ENCODE measurements around the gene ARL2.

The ARL2 gene

DNA sequence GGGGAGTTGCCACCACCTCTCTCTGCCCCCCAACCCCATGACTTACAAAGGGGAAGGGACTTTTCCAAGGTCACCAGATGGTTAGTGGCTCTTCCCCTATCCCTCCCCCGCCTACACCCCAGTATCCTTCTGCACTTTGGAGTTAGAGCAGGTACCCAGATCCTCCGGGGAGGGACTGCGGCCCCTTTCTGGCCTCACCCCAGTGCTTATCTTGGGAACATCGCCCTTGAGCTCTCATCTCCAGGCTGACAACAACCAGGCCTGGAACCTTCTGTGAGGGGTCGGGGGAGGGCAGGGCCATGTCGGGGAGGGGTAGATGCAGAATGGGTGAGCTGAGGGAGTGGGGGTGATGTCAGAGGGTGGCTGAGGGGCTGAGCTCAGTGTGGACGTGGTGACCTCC lies 51.9 kb downstream of the ARL2 start:
- CTCF ChIA-PET, result no interaction called here
- TF ChIP-seq ZNF384 (IDR thresholded peaks at IDR 0.05) (no peak), FOXK2 (IDR thresholded peaks at IDR 0.05) (no peak), CTBP1 (IDR thresholded peaks at IDR 0.05; ENCODE audit: borderline replicate concordance) (no peak), PKNOX1 (IDR thresholded peaks at IDR 0.05) (no peak), LEF1 (IDR thresholded peaks at IDR 0.05; ENCODE audit: borderline replicate concordance) (no peak), ELF4 (IDR thresholded peaks at IDR 0.05) (no peak), TARDBP (IDR thresholded peaks at IDR 0.05) (no peak), L3MBTL2 (conservative IDR thresholded peaks at IDR 0.05) (no peak), FOXM1 (IDR thresholded peaks at IDR 0.05; ENCODE audit: borderline replicate concordance) (no peak), SP1 (IDR thresholded peaks at IDR 0.05) (no peak), SUZ12 (IDR thresholded peaks at IDR 0.05) (no peak), BHLHE40 (IDR thresholded peaks at IDR 0.05; ENCODE audit: borderline replicate concordance) (no peak), ARNT (IDR thresholded peaks at IDR 0.05) (no peak), HDGF (IDR thresholded peaks at IDR 0.05; ENCODE audit: borderline replicate concordance) (no peak), FOXA1 (IDR thresholded peaks at IDR 0.05) (no peak), NFRKB (IDR thresholded peaks at IDR 0.05) (no peak)
- POLR2A ChIA-PET, result interaction anchor here (0.5 kb wide), 1 partner anchor 193 kb away, joined by 3 read pairs; no protein-coding TSS in a partner anchor
- no peak for DNase-seq (ENCODE audit: extremely low spot score)

DNA sequence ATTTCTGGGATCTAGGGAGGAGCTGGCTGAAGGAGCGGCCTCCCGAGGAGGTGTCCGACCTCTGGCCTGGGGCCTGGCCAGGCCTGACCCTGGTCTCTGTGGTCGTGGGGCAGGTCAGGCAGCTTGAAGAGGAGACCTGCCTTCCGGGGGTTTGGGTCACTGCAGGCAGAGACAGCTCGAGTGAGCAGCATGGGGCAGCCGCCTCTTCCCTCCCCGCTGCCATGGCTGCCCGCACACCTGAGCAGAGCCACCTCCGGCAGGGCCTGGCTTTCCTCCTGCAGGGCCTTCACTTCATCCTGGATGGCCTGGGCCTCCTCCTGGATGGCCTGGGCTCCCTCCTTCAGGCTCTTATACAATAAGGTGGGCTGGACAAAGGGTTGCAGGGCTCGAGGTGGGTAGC lies 52.4 kb downstream of the ARL2 start:
- ChIA-PET CTCF (no interaction called here), POLR2A (interaction anchor here (1.3 kb wide), 1 partner anchor 16 kb away, joined by 3 read pairs; no protein-coding TSS in a partner anchor)
- no peak for DNase-seq (ENCODE audit: extremely low spot score)
- no peak for TF ChIP-seq LEF1 (IDR thresholded peaks at IDR 0.05; ENCODE audit: borderline replicate concordance)
- no peak for TF ChIP-seq L3MBTL2 (conservative IDR thresholded peaks at IDR 0.05)
- TF ChIP-seq BHLHE40 (IDR thresholded peaks at IDR 0.05; ENCODE audit: borderline replicate concordance), result no peak
- no peak for TF ChIP-seq ZNF384 (IDR thresholded peaks at IDR 0.05)
- no peak for TF ChIP-seq FOXM1 (IDR thresholded peaks at IDR 0.05; ENCODE audit: borderline replicate concordance)
- no peak for TF ChIP-seq FOXA1 (IDR thresholded peaks at IDR 0.05)
- no peak for TF ChIP-seq ARNT (IDR thresholded peaks at IDR 0.05)

DNA sequence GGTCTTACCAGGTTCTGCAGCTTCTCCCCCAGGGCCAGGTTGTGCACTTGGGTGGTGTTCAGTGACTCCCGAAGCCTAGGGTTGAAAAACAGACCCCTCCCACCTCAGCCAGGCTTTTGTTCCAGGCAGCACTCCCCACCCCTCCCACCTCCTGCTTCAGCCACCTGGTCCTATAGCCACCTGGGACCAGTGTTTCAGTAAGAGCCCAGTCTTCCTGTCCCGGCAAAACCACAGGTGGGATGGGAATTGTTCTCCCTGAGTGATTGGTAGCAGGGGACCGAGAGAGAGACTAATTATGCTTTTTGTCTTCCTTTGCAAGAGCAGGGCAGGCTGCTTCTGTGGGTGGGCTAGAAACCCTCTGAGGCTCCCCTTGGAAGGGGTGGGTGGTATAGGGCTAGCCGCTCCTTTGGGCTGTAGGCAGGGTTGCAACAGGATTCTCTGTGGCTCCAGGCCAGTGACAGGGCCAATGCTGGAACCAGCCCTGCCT lies 52.9 kb downstream of the ARL2 start:
- no peak for TF ChIP-seq ZNF384 (IDR thresholded peaks at IDR 0.05)
- no peak for TF ChIP-seq SP1 (IDR thresholded peaks at IDR 0.05)
- no peak for TF ChIP-seq TARDBP (IDR thresholded peaks at IDR 0.05)
- no peak for TF ChIP-seq HDGF (IDR thresholded peaks at IDR 0.05; ENCODE audit: borderline replicate concordance)
- TF ChIP-seq L3MBTL2 (conservative IDR thresholded peaks at IDR 0.05), result no peak
- no peak for TF ChIP-seq ARNT (IDR thresholded peaks at IDR 0.05)
- TF ChIP-seq FOXA1 (IDR thresholded peaks at IDR 0.05), result no peak
- TF ChIP-seq NFRKB (IDR thresholded peaks at IDR 0.05), result no peak
- TF ChIP-seq PKNOX1 (IDR thresholded peaks at IDR 0.05), result no peak
- TF ChIP-seq LEF1 (IDR thresholded peaks at IDR 0.05; ENCODE audit: borderline replicate concordance), result no peak
- TF ChIP-seq SUZ12 (IDR thresholded peaks at IDR 0.05), result no peak
- TF ChIP-seq ELF4 (IDR thresholded peaks at IDR 0.05), result no peak
- no peak for TF ChIP-seq BHLHE40 (IDR thresholded peaks at IDR 0.05; ENCODE audit: borderline replicate concordance)
- ChIA-PET POLR2A (interaction anchor here (1.3 kb wide), 1 partner anchor 16 kb away, joined by 3 read pairs; no protein-coding TSS in a partner anchor), CTCF (no interaction called here)
- DNase-seq (ENCODE audit: extremely low spot score), result no peak

GRCh38 chr11:65067446-65067845 lies 53.5 kb downstream of the ARL2 start:
- ChIA-PET POLR2A (interaction anchor here (1.3 kb wide), 1 partner anchor 15 kb away, joined by 3 read pairs; no protein-coding TSS in a partner anchor), CTCF (no interaction called here)
- DNase-seq (ENCODE audit: extremely low spot score), result no peak
- TF ChIP-seq FOXK2 (IDR thresholded peaks at IDR 0.05), result no peak
- TF ChIP-seq FOXM1 (IDR thresholded peaks at IDR 0.05; ENCODE audit: borderline replicate concordance), result no peak
- TF ChIP-seq LEF1 (IDR thresholded peaks at IDR 0.05; ENCODE audit: borderline replicate concordance), result no peak
- no peak for TF ChIP-seq SUZ12 (IDR thresholded peaks at IDR 0.05)
- TF ChIP-seq SP1 (IDR thresholded peaks at IDR 0.05), result no peak
- TF ChIP-seq ELF4 (IDR thresholded peaks at IDR 0.05), result no peak
- no peak for TF ChIP-seq ARNT (IDR thresholded peaks at IDR 0.05)
- TF ChIP-seq NFRKB (IDR thresholded peaks at IDR 0.05), result no peak
- TF ChIP-seq PKNOX1 (IDR thresholded peaks at IDR 0.05), result no peak
- TF ChIP-seq HDGF (IDR thresholded peaks at IDR 0.05; ENCODE audit: borderline replicate concordance), result no peak
- no peak for TF ChIP-seq BHLHE40 (IDR thresholded peaks at IDR 0.05; ENCODE audit: borderline replicate concordance)
- TF ChIP-seq CTBP1 (IDR thresholded peaks at IDR 0.05; ENCODE audit: borderline replicate concordance), result no peak
- TF ChIP-seq ZNF384 (IDR thresholded peaks at IDR 0.05), result no peak

DNA sequence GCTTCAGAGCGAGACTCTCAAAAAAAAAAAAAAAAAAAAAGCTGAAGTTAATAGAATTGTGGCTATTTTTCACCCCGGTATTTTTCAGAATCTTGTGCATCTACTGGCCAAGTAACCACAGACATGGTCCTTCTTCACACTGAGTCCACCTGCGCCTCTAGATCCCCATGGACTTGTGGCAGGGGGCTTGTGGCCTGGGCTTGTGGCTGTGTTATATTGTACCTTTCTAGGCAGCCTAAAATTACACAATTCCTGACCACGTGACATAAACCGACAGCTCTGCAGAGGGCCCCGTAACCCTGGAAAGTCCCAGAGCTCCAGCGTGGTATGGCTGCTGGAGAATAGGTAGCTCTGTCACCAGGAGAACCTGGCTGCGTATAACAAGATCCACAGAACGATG lies 55.3 kb downstream of the ARL2 start:
- POLR2A ChIA-PET, result interaction anchor here (1.4 kb wide), 2 partner anchors 13 to 28 kb away, joined by 3 to 7 read pairs; partner anchors contain the start of gene SAC3D1
- CTCF ChIA-PET, result interaction anchor here (1.0 kb wide), 1 partner anchor 246 kb away, joined by 3 read pairs; no protein-coding TSS in a partner anchor
- TF ChIP-seq ELF4 (IDR thresholded peaks at IDR 0.05) (no peak), LEF1 (IDR thresholded peaks at IDR 0.05; ENCODE audit: borderline replicate concordance) (no peak), HDGF (IDR thresholded peaks at IDR 0.05; ENCODE audit: borderline replicate concordance) (no peak), FOXA1 (IDR thresholded peaks at IDR 0.05) (no peak)
- DNase-seq (ENCODE audit: extremely low spot score), result no peak
